Measurements from ENCODE around the gene EDC4.
"Not testable (repeated sequence)": the region's sequence is repeated elsewhere in the genome, so short reads cannot be mapped to it uniquely, and the experiment has no call there.

EDC4 gene

GRCh38 chr16:67847064-67847861, 25.6 kb upstream of the EDC4 start, which contains the start of gene CENPT:
TSS of gene CENPT (minus strand) at chr16:67847693. CDS start at chr16:67833859, 13,834 bp downstream.
- DNase-seq = no peak

- DNase-seq = no peak
Measured at GRCh38 chr16:67848118-67848517, 24.7 kb upstream of the EDC4 start.

- no peak for DNase-seq
Measured at GRCh38 chr16:67853670-67854069, 19.2 kb upstream of the EDC4 start.

GRCh38 chr16:67855789-67856188, 17.1 kb upstream of the EDC4 start:
- DNase-seq = no peak

GRCh38 chr16:67856927-67857546, 15.8 kb upstream of the EDC4 start:
- DNase-seq = no peak

GRCh38 chr16:67857547-67858233, 15.2 kb upstream of the EDC4 start:
- peak in 1 of 5 donors; percentile 22 for DNase-seq

GRCh38 chr16:67858500-67858899, 14.4 kb upstream of the EDC4 start:
- no peak for DNase-seq

- no peak for DNase-seq
Measured at GRCh38 chr16:67860589-67861398, 12.1 kb upstream of the EDC4 start.

- no peak for DNase-seq
Measured at GRCh38 chr16:67861877-67862276, 11.0 kb upstream of the EDC4 start.

GRCh38 chr16:67862623-67863583, 9.9 kb upstream of the EDC4 start:
- no peak for DNase-seq

GRCh38 chr16:67864044-67864443, 8.8 kb upstream of the EDC4 start:
- DNase-seq = not testable (repeated sequence)

GRCh38 chr16:67864594-67864993, 8.3 kb upstream of the EDC4 start:
- DNase-seq = no peak

- DNase-seq = peak in 1 of 5 donors; percentile 24
Measured at GRCh38 chr16:67865318-67865717, 7.5 kb upstream of the EDC4 start.

- DNase-seq = no peak
Measured at GRCh38 chr16:67868290-67868689, 4.6 kb upstream of the EDC4 start.

GRCh38 chr16:67869653-67870052, 3.2 kb upstream of the EDC4 start:
- DNase-seq = no peak

GRCh38 chr16:67871256-67871655, 1.6 kb upstream of the EDC4 start:
- no peak for DNase-seq

GRCh38 chr16:67872131-67872630, 671 bp upstream of the EDC4 start:
- DNase-seq = no peak

- no peak for DNase-seq
Measured at GRCh38 chr16:67873435-67874370, 851 bp downstream of the EDC4 start.

- no peak for DNase-seq
Measured at GRCh38 chr16:67874372-67874771, 1.5 kb downstream of the EDC4 start.

GRCh38 chr16:67877064-67877463, 4.2 kb downstream of the EDC4 start:
- DNase-seq = no peak

Data from T-helper 1 cell (primary cell).